Stimulated activated CD8-positive, alpha-beta memory T cell treated with anti-CD3 and anti-CD28 coated beads, Interleukin-7, amount 100 ng/mL, for 1 hour (primary cell): Measurements from ENCODE around the gene SART1.
"Not testable (repeated sequence)": the region's sequence is repeated elsewhere in the genome, so short reads cannot be mapped to it uniquely, and the experiment has no call there.

Source experiments
- DNase-seq, 2 donors: peaks; one replicate each; pipeline ENCODE4 v3.0.0-alpha.2; 2020; ENCODE audit warnings: low read depth in 2 of 2

SART1 gene

DNA sequence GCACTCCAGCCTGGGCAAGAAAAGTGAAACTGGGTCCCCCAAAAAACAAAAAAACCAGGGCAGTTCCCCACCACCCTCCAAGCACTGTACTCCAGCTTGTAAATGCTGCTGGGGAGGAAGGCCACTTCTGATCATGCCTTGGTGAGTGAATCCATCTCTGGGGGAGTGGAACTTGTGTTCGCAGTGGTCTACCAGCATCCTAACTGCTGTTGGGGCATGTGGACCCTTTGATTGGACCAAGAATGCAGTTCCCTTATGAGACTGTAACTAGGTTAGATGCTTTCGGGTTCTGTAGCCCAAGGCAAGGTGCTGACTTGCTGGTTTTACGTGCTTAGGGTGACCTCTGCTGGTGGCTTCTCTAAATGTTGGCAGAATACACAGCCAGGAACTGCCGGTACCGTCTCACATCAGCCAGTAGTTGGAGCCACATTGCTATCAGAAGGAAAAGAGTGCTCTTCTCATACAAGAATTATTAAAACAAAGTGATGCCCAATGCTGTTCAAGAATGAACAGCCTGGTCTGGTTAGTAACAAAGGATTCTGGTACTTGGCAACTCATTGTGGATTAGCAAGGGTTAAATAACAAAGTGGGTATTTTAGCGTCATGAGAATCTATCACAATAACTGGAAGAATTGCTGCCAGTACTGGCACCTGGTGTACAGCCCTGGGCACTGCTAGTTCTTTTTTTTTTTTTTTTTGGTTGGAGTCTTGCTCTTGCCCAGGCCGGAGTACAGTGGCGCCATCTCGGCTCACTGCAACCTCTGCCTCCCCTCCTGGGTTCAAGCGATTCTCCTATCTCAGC lies 27.5 kb downstream of the SART1 start:
- DNase-seq: peak; percentile 77 to 81

DNA sequence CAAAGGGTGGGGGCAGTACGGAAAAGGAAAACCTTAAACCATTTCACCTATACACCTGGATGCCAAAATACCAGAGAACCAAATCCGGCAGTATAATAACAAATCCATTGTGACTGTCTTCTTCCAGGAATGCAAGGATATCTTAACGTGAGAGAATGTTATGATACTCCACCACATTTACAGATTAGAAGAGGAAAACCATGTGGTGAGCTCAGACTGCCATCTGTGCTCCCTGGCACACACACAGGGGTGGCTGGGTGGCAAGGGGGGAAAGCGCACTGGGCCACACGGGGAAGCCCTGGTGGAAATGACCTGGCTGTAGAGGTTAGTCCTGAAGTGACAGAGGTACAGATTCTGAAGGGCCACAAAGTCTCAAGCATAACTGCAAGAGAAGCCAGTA lies 30.5 kb downstream of the SART1 start:
- no peak for DNase-seq

DNA sequence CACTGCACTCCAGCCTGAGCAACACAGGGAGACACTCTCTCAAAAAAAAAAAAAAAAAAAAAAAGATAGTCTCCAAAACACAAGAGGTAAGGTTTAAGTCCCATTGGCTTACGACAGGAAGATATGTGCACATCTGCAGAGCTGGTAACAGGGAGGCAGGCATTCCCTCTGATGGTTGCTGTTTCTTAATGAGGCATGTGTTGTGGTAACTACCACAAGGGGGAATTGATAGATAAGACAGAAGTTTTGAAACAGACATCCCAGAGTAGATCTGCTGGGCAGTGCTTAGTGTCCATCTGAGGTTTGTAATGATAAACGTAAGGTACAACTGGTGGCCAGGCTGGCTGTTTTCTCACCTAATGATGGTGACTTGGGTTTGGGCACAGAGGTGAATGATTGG lies 35.8 kb downstream of the SART1 start:
- DNase-seq: no peak

DNA sequence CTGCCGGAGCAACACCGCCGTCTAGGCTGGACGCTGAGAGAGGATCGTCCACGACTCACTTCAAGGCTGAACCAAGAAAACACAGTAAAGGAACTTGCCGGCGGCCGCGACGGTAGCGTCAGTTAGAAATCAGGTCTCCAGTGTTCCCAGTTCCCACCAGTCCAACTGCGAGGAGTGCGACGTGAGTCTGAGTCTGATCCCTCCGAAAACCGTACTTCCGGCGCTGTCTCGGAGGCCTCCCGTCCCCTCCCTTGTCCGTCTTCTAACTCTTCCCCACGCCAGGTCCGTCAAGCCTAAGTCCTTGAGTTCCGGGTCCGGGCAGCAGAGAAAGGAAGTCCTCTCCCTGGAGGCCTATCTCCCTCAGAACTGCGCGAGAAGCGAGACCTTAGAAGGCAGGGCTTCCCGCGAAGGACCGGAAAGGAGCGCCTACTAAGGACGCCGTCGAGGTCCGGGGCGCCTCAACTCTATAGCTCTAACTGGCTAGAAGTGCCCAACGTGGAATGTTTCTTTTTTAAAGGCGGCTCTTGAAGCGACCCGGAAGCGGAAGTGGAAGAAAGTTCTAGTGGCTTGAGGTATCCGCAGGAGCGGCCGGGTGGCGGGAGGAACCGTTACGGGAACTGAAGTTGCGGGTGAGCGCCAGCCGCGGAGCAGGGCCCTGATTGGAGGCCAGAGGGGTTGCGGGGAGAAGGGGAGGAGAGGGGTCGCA lies 40.6 kb downstream of the SART1 start, which contains the start of the genes BANF1 and EIF1AD:
BANF1 (plus strand) TSS at position 562 of the 706 bp plus-strand sequence. CDS start 748 bp downstream, outside the sequence.
EIF1AD (minus strand) TSS at position 216 of the 706 bp plus-strand sequence. CDS start 1,768 bp downstream, outside the sequence.
- peak; percentile 79 to 87 for DNase-seq

DNA sequence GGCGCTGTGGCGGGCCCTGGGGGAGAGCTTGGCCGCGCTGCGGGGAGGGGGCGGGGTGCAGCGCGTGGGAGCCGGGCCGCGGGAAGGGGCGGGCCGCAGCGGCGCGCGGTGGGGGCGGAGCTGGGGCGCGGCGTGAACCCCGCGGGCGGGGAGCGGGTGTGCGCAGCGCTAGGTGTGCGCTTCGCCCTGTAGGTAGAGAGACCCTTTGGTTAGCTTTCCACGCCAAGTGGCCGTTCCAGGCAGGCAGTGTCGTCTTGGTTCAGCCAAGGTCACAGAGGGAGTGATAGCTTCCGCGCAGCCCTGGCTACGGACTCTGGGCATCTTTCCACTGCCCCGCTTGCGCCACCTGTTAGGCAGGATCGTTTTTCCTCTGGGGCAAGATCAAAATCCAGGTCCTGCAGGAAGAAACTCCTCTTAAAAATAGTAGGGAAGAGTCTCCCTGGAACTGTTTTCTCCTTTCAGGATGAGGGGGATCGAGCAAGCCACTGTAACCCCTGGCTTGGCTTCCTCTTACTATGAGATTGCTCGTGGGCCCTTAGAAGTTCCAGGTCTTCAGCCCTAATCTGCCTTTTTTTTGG lies 41.2 kb downstream of the SART1 start:
- no peak for DNase-seq

DNA sequence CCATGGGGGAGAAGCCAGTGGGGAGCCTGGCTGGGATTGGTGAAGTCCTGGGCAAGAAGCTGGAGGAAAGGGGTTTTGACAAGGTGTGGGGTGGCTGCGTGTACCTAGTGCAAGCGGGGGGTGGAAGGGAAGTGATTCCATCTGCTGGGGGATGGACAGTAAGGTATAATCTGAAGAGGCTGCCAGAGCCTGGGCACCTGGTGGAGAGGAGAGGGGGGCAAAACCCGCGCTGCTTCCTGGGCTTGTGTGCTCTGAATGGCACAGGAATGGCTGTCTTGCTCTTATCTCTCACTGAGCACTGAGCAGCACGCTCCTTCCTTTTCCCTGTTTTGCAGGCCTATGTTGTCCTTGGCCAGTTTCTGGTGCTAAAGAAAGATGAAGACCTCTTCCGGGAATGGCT lies 41.8 kb downstream of the SART1 start:
- DNase-seq: no peak

DNA sequence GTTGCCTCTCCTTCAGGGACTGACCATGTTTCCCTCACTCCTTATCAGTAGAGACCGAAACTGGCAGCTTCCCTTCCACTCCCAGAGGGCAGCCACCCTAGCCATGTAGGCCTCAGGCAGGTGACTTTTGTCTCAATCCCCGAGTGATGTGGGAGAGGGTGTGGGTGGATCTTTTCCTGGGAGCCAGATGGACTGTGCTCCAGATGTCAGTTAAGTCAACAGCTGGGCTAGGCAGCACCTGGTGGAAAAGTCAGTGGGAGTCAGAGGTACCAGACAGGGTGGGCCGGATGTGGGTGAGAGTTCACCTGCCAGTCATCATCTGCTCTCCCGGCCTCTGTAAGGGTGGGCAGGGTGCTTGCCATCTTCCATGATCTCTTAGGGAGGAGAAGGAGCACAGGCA lies 42.7 kb downstream of the SART1 start:
- no peak for DNase-seq

DNA sequence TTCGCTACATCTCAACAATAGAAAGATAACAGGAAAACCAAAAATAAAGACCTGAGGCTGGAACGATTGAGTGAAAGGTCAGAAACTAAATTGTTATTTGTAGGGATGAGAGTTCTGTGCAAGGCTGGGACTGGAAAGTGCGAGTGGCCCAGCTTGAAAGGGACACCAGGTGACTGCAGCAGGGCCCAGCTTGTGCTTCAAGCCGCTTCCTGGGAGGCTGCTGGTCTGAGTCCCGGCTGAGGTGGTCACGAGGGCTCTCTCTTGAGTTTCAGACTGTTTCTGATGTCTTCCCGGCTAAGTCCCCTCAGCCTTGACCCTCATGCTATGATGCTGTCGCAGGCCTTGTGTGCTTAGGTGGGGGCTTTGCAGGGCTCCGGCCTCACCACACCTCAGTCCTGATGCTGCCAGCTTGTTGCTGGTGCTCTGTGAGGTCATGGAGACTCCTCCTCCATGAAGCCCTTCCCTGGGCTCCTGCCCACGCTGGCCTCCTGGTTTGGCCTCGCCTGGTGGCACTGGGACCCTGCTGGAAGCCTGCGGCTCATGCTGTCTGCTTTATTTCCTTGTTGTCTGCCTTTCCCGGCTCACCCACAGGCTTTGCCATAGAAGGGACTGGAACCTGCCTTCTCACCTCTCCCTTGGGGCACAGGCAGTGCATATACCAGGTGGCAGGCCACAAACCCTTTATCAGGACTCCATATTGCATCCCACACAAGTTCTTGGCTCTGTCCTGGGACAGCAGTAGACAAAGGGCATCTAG lies 44.8 kb downstream of the SART1 start:
- no peak for DNase-seq

DNA sequence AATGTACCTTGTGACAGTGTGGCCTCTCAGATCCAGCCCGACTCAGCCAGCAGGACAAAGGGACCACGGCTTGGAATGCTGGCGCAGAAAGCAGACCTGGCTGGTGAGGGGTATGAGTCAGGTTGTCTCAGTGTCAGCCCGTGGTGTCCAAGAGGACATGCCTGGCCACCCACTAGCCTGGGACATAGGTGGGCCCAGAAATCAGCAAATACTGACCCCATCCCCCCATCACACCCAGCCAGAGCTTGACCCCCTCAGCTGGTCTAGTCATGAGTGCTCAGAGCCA lies 45.3 kb downstream of the SART1 start:
- DNase-seq: no peak

DNA sequence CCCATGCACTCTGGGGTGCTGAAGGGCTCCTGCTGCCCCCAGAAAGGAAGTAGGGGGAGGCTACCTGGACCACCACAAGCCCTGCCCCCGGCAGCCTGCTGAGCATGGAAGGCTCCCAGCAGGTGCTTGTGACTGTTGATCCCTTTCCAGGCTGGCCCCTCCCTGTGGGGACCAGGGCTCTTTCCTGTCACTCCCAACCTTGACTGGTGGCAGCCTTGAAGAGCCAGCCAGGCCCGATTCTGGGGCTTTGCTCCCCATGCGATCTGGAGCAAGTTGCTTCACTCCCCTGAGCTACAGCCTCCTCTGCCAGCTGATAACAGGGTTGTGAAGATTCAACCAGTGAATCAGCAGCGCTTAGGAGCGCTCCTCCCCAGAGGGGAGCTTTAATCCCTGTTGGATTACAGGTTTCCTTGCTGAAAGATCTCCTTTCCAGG lies 45.7 kb downstream of the SART1 start:
- no peak for DNase-seq

DNA sequence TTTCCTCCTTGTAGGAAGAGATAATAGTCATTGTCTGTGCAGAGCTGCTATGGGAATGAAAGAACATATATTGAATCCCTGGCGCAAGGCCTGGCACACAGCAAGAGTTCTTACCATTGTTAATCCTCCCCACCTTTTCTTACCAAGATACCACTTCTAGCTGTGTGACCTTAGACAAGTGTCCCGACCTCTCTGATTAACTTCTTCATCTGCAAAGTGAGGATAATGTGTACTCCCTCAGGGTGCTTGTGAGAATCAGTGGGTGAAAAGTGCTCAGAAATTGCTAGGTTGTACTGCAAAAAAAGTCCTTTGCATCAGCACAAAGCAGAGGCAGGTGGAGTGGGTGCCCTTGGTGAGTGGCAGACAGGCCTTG lies 46.5 kb downstream of the SART1 start:
- DNase-seq: no peak

DNA sequence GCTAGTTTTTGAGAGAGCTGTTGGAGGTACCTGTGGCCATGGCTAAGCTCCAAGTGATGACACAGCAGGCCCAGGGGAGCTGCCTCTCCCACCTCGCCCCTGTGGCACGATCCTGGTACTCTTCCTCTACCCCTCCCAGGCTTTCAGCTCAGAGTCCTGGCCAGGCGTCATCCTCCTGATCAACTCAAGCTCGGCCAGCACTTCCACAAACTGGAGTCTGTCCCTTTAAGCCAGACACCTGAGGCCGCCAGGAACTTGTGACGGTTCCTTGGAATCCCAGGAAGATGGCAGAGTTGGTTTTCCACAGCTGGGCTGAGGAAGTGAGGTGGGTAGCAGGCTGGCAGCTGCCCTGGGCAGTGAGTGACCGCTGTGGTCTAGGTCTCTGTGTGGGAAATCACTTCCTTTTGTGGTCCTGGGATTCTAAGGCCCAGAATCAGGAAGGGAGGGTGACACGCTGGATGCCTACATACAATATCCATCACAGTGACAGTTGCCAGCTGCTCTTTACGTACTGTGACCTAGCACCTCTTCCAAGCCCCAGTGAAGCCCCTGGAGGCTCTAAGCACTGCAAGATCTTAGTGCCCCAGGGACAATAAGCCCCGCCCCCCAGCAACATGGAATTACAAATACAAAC lies 47.1 kb downstream of the SART1 start:
- no peak for DNase-seq

DNA sequence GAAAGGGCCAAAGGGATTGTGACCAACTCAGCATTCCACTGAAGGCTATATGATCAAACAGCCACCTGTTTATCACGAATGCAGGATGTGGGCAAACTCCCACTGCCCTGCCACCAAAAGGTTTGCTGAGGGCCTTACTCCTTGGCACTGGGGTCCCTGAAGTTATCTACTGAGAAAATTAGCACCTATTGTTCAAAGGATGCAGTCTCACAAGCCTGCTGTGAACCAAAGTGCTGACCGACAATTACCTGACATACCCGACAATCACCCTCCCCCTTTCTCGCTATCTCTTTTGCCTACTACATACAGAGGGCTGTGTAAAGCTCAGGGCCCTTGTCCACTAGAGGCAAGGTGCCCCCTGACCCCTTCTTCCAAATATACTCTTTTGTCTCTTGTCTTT lies 48.5 kb downstream of the SART1 start:
- not testable (repeated sequence) for DNase-seq

DNA sequence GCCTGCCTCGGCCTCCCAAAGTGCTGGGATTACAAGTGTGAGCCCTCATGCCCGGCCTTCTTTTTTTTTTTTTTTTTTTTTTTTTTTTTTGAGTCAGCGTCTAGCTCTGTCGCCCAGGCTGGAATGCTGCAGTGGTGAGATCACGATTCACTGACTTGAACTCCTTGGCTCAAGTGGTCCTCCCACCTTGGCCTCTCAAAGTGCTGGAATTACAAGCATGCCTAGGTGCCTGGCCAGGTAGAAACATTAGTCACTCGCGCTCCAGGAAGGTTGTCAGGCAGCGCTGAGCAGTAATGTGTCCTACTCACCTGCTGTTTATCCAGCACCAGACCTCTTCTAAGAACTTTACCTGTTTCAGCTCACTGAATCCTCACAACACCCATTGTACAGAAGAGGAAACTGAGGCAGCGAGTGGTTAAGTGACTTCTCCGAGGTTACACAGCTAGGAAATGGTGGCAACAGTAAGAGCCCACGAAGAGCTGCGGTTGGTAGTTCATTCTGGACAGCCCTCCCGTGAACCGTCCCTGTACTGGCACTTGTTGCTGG lies 49.8 kb downstream of the SART1 start:
- no peak for DNase-seq

DNA sequence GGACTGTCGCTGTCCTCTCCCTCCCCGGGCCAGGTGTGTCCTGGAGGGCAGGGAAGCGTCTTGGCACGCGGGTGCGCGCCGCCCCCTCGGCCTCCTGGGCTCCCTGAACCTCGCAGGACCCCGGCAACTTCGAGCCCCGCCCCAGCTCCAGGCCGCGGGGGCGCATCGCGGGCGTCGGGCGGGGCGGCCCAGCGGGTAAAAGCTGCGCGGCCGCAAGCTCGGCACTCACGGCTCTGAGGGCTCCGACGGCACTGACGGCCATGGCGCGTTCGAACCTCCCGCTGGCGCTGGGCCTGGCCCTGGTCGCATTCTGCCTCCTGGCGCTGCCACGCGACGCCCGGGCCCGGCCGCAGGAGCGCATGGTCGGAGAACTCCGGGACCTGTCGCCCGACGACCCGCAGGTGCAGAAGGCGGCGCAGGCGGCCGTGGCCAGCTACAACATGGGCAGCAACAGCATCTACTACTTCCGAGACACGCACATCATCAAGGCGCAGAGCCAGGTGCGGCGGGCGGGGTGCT lies 50.3 kb downstream of the SART1 start, which contains the start of gene CST6:
CST6 (plus strand) TSS at position 224 of the 519 bp plus-strand sequence; CDS start at position 261, 37 bp downstream.
- no peak for DNase-seq

DNA sequence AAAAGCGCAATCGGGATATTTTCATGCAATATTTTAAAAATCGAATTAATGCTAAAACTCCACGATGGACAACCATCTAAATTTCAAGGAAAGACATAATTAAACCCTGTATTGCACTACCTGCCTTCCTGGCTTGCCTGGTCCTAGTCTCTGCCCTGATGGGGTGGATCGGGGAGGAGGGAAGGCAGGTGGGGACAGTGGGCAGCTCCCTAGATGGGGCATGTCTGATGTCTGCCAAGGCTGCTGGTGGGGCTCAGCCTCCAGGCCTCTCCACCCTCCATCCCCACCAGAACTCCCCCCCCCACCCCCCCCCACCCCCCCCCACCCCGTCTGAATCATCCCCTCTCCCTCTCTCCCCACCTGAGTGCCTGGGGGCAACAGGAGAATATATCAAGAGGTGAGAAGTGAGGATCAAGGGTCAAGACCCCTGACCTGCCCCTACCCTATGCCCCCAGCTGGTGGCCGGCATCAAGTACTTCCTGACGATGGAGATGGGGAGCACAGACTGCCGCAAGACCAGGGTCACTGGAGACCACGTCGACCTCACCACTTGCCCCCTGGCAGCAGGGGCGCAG lies 50.9 kb downstream of the SART1 start:
- DNase-seq: no peak

DNA sequence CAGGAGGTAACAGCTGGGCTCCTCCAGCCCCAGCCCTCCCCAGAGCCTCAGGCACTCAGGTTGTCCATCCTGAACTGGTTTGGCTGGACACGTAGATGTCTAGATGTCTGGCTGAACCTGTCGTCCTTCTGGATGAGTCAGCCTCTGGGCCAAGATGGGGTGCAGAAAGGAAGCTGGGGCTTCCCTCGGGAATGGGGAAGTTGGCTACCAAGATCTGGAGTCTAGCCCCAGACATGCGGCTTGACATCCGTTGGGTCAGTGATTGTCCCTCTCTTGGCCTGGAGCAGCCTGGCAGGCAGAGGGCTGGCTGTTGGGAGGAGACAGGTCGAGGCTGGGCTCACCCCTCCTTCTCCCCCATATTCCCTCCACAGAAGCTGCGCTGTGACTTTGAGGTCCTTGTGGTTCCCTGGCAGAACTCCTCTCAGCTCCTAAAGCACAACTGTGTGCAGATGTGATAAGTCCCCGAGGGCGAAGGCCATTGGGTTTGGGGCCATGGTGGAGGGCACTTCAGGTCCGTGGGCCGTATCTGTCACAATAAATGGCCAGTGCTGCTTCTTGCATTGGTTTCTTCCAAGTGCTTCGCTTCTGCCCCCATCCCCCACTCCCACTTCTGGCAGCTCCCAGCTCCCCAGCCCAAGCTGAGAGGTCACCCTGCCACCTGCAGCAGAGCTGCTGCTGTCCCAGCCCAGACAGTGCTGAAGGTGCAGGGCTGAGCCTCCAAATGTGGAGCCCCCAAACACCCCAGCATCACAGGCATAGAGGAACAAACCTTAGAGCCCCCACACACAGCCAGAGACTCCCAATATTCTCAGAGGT lies 51.6 kb downstream of the SART1 start:
- DNase-seq: no peak

DNA sequence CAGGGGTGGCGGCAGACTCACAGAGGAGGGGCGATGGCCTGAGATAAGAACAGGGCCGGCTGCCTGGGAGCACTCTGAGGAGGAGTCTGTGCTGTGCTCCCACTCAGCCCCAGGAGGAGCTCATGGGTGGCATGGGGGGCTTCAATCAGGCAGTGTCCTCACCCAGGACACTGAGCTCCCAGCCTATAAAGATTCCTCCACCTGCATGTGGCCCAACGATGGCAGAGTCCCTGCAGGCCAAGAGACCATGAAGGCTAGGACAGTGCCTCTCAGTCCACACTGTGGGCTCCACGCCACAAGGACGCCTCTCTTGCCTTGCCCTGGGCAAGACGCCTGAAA lies 52.2 kb downstream of the SART1 start:
- no peak for DNase-seq

DNA sequence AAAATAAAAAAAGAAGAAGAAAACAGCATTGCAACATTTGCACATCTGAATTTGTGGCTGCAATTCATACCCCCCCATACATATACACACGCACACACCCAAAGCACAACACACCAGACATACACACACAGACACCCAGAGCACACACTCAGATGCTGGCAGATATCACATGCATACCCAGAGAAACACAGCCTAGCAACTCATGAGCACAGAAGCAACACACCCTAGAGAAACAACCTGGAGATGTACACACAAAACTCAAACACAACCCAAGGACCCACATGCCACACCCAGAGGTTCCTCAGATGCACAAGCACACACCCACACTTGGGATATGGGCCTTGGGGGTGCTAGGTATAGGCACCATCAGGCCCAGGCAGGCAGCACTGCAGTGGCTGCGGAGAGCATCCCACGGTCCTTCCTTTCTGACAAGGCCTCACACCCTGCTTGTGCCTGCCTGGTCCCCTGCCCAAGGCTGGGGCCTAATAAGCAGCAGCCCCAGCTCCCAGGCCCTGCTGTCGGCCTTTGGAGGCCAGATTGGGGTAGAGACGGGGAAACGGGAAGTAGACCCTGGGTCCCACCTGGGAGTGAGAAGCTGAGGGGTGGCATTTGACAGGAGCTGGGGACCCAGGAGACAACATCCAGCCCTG lies 53.4 kb downstream of the SART1 start:
- no peak for DNase-seq
